RWPE2 (cell line): Measurements from ENCODE around the gene RAE1.

Experiments
- ATAC-seq: fragments of 200-7000 bp; cut with Tn5 transposase; 3 replicates; pipeline ENCODE4 v1.9.1; 2021; ENCODE audit warnings: low read depth
- DNase-seq: peaks from one replicate; pipeline ENCODE4 v3.0.0-alpha.2; 2020; ENCODE audit warnings: low spot score
- H3K27ac ChIP-seq: fragments of 450-650 bp; 2 replicates; pipeline ENCODE4 v1.5.1; 2017; ENCODE audit warnings: mild to moderate bottlenecking; ENCODE audit not compliant: poor library complexity, severe bottlenecking
- H3K27me3 ChIP-seq: fragments of 250-450 bp; sonication (Bioruptor Pico); 2 replicates; pipeline ENCODE4 v1.5.1; 2021; ENCODE audit warnings: mild to moderate bottlenecking, moderate library complexity; ENCODE audit not compliant: insufficient read depth, poor library complexity, severe bottlenecking
- H3K36me3 ChIP-seq: fragments of 250-450 bp; sonication (Bioruptor Pico); 2 replicates; pipeline ENCODE4 v1.5.1; 2020; ENCODE audit warnings: low read depth, mild to moderate bottlenecking, moderate library complexity
- H3K4me1 ChIP-seq: fragments of 250-450 bp; sonication (Bioruptor Pico); 2 replicates; pipeline ENCODE4 v1.5.1; 2021; ENCODE audit warnings: mild to moderate bottlenecking, moderate library complexity; ENCODE audit not compliant: insufficient read depth, poor library complexity, severe bottlenecking
- H3K4me3 ChIP-seq: fragments of 250-450 bp; sonication (Bioruptor Pico); 2 replicates; pipeline ENCODE4 v1.5.1; 2021; ENCODE audit warnings: mild to moderate bottlenecking, moderate library complexity; ENCODE audit not compliant: severe bottlenecking
- H3K9me3 ChIP-seq: fragments of 250-450 bp; sonication (Bioruptor Pico); 2 replicates; pipeline ENCODE4 v1.5.1; 2021; ENCODE audit warnings: mild to moderate bottlenecking, moderate library complexity; ENCODE audit not compliant: severe bottlenecking
- TF ChIP-seq, protein P1 (sequence below): fragments of 450-650 bp; IDR thresholded peaks from one replicate; pipeline ENCODE4 v1.5.1; 2017; ENCODE audit warnings: mild to moderate bottlenecking, moderate library complexity; ENCODE audit not compliant: poor library complexity, severe bottlenecking

Gene RAE1

DNA sequence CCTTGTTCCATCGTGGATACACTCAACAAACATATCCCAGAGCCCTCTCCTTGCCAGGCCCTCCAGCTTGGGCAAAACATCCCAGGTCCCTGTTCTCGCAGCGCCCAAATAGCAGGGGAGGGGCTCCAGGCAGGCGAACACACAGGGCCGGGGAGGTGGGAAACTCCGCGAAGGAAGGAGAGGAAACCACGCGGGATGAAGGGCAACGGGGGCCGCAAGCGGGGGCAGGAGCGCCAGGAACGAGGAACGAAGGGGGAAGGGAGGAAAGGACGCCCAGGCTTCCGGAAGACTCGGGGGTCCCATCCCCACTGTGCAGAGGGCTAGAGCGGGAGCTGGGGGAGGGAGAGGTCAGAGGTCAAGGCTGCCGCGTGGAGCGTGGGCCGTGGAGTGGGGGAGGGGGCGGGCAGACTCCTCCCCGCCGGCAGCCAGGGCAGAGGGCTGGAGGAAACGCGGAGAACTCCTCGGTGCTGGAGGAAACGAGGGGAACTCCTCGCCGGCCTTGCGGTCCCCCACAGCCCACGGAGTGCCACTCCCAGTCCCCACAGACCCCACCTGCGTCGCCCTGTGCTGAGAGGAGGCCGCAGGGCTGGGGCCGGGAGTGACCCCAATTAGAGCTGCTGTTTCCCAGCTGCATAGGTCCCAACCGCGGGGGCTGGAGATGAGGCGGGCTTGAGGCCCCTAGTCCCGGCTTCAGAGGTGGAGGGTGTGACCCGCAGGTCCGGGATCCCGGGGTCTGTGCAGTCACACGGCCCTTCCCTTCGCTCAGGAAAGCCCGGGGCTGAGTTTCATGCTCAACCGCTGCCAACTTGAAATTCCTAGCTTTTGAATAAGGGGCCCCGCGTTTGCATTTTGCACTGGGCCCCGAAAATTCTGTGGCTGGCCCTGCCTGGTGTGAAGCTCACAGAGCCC, 38.9 kb downstream of the RAE1 start:
- Histone ChIP-seq H3K9me3 (no peaks in the 10 kb centered on the region), H3K27me3 (no peaks in the 10 kb centered on the region), H3K4me3 (peak overlapping the region; percentile 27), H3K36me3 (no peaks in the 10 kb centered on the region), H3K4me1 (peaks cover 11% of the 10 kb centered on the region), H3K27ac (peak overlapping the region; percentile 1)
- TF ChIP-seq, protein P1, sequence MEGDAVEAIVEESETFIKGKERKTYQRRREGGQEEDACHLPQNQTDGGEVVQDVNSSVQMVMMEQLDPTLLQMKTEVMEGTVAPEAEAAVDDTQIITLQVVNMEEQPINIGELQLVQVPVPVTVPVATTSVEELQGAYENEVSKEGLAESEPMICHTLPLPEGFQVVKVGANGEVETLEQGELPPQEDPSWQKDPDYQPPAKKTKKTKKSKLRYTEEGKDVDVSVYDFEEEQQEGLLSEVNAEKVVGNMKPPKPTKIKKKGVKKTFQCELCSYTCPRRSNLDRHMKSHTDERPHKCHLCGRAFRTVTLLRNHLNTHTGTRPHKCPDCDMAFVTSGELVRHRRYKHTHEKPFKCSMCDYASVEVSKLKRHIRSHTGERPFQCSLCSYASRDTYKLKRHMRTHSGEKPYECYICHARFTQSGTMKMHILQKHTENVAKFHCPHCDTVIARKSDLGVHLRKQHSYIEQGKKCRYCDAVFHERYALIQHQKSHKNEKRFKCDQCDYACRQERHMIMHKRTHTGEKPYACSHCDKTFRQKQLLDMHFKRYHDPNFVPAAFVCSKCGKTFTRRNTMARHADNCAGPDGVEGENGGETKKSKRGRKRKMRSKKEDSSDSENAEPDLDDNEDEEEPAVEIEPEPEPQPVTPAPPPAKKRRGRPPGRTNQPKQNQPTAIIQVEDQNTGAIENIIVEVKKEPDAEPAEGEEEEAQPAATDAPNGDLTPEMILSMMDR: peak; percentile 26
- DNase-seq (peak; percentile 89), ATAC-seq (no peak)

GRCh38 chr20:57390604-57391438, 39.8 kb downstream of the RAE1 start, which contains the start of gene RBM38:
RBM38 (plus strand) TSS chr20:57391396; CDS start chr20:57391582, 186 bp downstream.
- peak; percentile 60 for ATAC-seq
- peak; percentile 82 for DNase-seq
- H3K9me3 ChIP-seq: no peaks in the 10 kb centered on the region
- peak within 1 kb of the TSS; percentile 62 for H3K4me3 ChIP-seq
- no peak within 1 kb of the TSS for H3K27ac ChIP-seq
- peaks cover 17% of the 10 kb centered on the region for H3K4me1 ChIP-seq
- no peaks in the 10 kb centered on the region for H3K27me3 ChIP-seq
- TF ChIP-seq, protein P1: no peak
- no peaks in the 10 kb centered on the region for H3K36me3 ChIP-seq

DNA sequence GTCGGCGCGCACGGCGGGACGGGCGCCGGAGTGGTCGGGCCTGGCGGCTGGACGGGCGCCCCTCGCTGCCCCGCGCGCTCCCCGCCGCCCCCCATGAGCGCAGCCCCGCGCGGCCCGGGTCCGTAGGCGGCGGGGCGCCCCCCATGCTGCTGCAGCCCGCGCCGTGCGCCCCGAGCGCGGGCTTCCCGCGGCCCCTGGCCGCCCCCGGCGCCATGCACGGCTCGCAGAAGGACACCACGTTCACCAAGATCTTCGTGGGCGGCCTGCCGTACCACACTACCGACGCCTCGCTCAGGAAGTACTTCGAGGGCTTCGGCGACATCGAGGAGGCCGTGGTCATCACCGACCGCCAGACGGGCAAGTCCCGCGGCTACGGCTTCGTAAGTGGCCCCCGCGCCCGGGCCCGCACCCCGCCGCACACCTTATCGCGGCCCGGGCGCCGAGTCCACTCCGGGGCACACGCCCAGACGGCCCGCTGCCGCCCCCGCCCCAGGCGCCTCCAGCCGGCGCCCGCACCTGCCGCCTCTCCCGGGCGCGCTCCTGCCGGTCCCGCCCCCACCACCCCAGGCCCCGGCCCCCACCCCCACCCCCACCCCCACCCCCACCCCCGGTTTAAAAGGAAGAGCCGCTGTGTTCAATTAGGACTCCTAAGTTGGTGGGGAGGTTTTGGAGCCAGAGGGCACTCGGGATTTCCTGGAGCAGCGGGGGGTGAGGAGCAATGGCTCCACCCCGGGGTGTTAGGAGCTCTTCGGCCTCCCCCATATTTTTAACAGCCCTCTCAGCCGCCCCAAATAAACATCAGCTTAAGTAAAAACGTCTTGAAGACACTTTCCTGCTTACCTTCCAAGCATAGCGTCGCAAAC, 40.6 kb downstream of the RAE1 start:
- H3K36me3 ChIP-seq: peaks cover 6% of the 10 kb centered on the region
- peaks cover 20% of the 10 kb centered on the region for H3K4me1 ChIP-seq
- TF ChIP-seq, protein P1: no peak
- no peaks in the 10 kb centered on the region for H3K9me3 ChIP-seq
- no peak overlapping the region for H3K27ac ChIP-seq
- no peak for ATAC-seq
- DNase-seq: peak; percentile 86
- H3K27me3 ChIP-seq: no peaks in the 10 kb centered on the region
- H3K4me3 ChIP-seq: peak overlapping the region; percentile 62

DNA sequence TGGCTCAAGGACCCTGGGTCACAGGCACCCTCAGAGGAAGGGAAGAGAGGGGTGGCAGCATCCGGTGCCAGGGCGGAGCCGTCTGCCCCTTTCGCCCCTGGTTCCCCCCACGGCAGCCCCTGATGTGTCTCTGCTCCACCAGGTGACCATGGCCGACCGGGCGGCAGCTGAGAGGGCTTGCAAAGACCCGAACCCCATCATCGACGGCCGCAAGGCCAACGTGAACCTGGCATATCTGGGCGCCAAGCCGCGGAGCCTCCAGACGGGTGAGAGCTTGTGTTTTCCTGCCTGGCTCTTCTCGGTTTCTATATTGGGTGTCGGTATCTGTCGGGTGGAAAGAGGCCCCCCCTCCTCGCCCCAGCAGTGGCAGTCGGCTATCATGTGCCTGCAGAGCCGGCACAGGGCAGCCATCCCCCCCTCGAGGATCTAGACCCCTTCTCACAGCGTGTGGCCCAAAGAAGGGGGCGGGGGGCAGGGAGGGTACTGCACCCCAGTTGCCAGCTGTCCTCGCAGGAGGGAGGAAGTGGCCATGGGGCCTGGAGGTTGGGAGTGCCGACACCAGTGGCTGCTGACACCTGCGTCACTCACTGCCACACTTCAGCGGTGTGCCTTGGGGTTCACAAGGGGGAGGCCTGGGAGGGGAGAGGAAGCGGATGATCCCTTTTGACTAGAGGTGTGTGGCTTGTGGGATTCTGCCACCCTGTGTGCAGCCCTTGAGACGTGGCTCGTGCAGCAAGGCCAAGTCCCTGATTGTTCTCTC, 41.6 kb downstream of the RAE1 start:
- Histone ChIP-seq H3K36me3 (peaks cover 15% of the 10 kb centered on the region), H3K9me3 (no peaks in the 10 kb centered on the region), H3K4me1 (peaks cover 20% of the 10 kb centered on the region), H3K4me3 (peak overlapping the region; percentile 62), H3K27ac (no peak overlapping the region), H3K27me3 (no peaks in the 10 kb centered on the region)
- TF ChIP-seq, protein P1: no peak
- peak; percentile 87 for DNase-seq
- no peak for ATAC-seq
